ENCODE data around the gene ATAT1. TPM values are rescaled to one million over a fixed set of nuclear protein-coding genes. Genes with fewer than 3 reads are reported as not detected.

ATAT1 gene
- total and polyA plus RNA-seq, 2 experiments from 2014 or later: 12.8 to 23.0 TPM

- ATAC-seq (peak; percentile 46), DNase-seq (ENCODE audit: low spot score) (peak; percentile 89)
- Histone ChIP-seq H4K20me1 (replicated peaks; ENCODE audit: insufficient read depth) (peaks cover 5% of the 10 kb centered on the region; the same call in 1 of the 2 replicates), H3K4me2 (peak overlapping the region; percentile 74), H3K36me3 (ENCODE audit: insufficient read depth) (peaks cover 13% of the 10 kb centered on the region; the same call in 1 of the 2 replicates), H3F3A (replicated peaks; ENCODE audit: low read depth) (peaks cover 7% of the 10 kb centered on the region; the same call in 1 of the 2 replicates), H3K79me2 (replicated peaks; ENCODE audit: insufficient read depth) (peaks cover 54% of the 10 kb centered on the region), H3K4me3 (peak overlapping the region; percentile 56), H3K4me1 (ENCODE audit: insufficient read depth) (peaks cover 19% of the 10 kb centered on the region), H3K27me3 (ENCODE audit: insufficient read depth) (no peaks in the 10 kb centered on the region), H2AFZ (no peak overlapping the region), H3K27ac (ENCODE audit: low read depth) (peak overlapping the region; percentile 98), H3K9me2 (ENCODE audit: insufficient read depth) (no peaks in the 10 kb centered on the region)
- Mint-ChIP-seq H3K27ac (peak overlapping the region; percentile 100), H3K36me3 (ENCODE audit: low read depth) (peaks cover 77% of the 10 kb centered on the region), H3K4me3 (peak overlapping the region; percentile 96), H3K27me3 (ENCODE audit: insufficient read depth, low read depth, poor library complexity) (peaks cover 40% of the 10 kb centered on the region), H3K4me1 (peaks cover 36% of the 10 kb centered on the region), H3K9me3 (peaks cover 18% of the 10 kb centered on the region; the same call in 2 of the 3 replicates)
- TF ChIP-seq POLR2AphosphoS5 (IDR thresholded peaks at IDR 0.05; ENCODE audit: low read depth) (peak; percentile 12; the same call in 1 of the 2 replicates), JUNB (IDR thresholded peaks at IDR 0.05; ENCODE audit: unreplicated experiment) (no peak), CREB1 (CRISPR knock-in tag; IDR thresholded peaks at IDR 0.05; ENCODE audit: low read depth) (0 out of 2 replicates have a peak, but pooled peaks have one; percentile 12)
Measured at GRCh38 chr6:30615219-30615957, 11.3 kb upstream of the ATAT1 start.

DNA sequence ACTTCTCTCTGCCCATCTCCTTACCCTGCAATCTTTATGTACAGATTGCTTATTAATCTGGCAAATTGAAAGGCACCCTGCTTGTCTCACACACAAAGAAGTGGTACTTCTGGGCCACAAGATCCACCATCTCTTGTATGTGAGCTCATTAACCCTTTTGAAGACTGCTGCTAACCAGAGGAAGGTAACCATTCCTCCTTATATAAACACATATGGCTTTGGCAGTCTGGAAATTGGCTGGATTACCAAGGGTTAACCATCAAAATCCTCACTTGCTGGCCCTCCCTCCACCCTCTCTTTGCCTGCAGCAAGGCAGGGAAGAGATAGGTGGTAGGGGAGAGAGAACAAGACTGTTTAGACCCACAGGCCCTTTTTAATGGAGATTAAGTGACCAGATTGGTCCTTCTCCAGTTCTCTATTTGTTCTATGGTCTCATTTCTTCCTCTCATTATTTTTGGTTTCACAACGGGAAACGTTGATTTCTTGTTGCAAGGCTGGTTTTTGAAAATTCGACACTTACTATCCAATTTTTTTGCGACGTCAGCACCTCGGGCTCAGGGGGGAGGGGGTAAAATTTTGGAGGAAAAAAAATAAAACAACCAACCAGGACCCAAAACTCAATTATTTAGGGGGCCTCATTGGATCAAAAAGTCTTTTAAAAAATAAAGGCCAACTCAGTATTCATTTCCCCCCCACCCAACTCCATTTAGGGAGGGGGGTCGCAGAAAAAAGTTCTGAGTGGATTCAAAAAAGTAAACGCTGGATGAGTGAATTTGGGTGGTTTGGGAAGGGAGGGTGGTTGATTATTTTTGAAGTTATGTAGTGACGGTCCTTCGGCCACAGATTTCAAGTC lies 10.5 kb upstream of the ATAT1 start:
- Histone ChIP-seq H2AFZ (no peak overlapping the region), H3K4me2 (peak overlapping the region; percentile 74), H3K27ac (ENCODE audit: low read depth) (peak overlapping the region; percentile 98), H3K79me2 (replicated peaks; ENCODE audit: insufficient read depth) (peaks cover 54% of the 10 kb centered on the region), H3F3A (replicated peaks; ENCODE audit: low read depth) (peaks cover 7% of the 10 kb centered on the region; the same call in 1 of the 2 replicates), H3K4me3 (peak overlapping the region; percentile 56), H3K36me3 (ENCODE audit: insufficient read depth) (peaks cover 21% of the 10 kb centered on the region; the same call in 1 of the 2 replicates), H4K20me1 (replicated peaks; ENCODE audit: insufficient read depth) (peaks cover 5% of the 10 kb centered on the region; the same call in 1 of the 2 replicates), H3K4me1 (ENCODE audit: insufficient read depth) (peaks cover 19% of the 10 kb centered on the region), H3K9me2 (ENCODE audit: insufficient read depth) (no peaks in the 10 kb centered on the region), H3K27me3 (ENCODE audit: insufficient read depth) (no peaks in the 10 kb centered on the region)
- peak overlapping the region; percentile 96 for H3K4me3 Mint-ChIP-seq
- H3K36me3 Mint-ChIP-seq (ENCODE audit: low read depth): peaks cover 73% of the 10 kb centered on the region
- ATAC-seq (no peak), DNase-seq (ENCODE audit: low spot score) (peak; percentile 63)
- H3K27me3 Mint-ChIP-seq (ENCODE audit: insufficient read depth, low read depth, poor library complexity): peaks cover 40% of the 10 kb centered on the region
- peaks cover 33% of the 10 kb centered on the region for H3K4me1 Mint-ChIP-seq
- peaks cover 18% of the 10 kb centered on the region; the same call in 2 of the 3 replicates for H3K9me3 Mint-ChIP-seq
- H3K27ac Mint-ChIP-seq: peak overlapping the region; percentile 100
- TF ChIP-seq POLR2AphosphoS5 (IDR thresholded peaks at IDR 0.05; ENCODE audit: low read depth) (peak; percentile 74), STAT1 (IDR thresholded peaks at IDR 0.05; ENCODE audit: unreplicated experiment) (no peak), ZNF114 (CRISPR knock-in tag; IDR thresholded peaks at IDR 0.05) (no peak), JUNB (IDR thresholded peaks at IDR 0.05; ENCODE audit: unreplicated experiment) (no peak), ZNF331 (CRISPR knock-in tag; IDR thresholded peaks at IDR 0.05; ENCODE audit: low read depth) (no peak), EZH2 (IDR thresholded peaks at IDR 0.05; ENCODE audit: low read depth, unreplicated experiment) (no peak), EZH2phosphoT487 (IDR thresholded peaks at IDR 0.05; ENCODE audit: unreplicated experiment) (no peak), CREB1 (CRISPR knock-in tag; IDR thresholded peaks at IDR 0.05; ENCODE audit: low read depth) (peak; percentile 21; the same call in 1 of the 2 replicates), NANOG (IDR thresholded peaks at IDR 0.05; ENCODE audit: borderline replicate concordance) (no peak)
- TF ChIP-seq, protein P1, sequence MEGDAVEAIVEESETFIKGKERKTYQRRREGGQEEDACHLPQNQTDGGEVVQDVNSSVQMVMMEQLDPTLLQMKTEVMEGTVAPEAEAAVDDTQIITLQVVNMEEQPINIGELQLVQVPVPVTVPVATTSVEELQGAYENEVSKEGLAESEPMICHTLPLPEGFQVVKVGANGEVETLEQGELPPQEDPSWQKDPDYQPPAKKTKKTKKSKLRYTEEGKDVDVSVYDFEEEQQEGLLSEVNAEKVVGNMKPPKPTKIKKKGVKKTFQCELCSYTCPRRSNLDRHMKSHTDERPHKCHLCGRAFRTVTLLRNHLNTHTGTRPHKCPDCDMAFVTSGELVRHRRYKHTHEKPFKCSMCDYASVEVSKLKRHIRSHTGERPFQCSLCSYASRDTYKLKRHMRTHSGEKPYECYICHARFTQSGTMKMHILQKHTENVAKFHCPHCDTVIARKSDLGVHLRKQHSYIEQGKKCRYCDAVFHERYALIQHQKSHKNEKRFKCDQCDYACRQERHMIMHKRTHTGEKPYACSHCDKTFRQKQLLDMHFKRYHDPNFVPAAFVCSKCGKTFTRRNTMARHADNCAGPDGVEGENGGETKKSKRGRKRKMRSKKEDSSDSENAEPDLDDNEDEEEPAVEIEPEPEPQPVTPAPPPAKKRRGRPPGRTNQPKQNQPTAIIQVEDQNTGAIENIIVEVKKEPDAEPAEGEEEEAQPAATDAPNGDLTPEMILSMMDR (conservative IDR thresholded peaks at IDR 0.05; ENCODE audit: low read depth in 2 of 2): no peak
- TF ChIP-seq, protein P2, sequence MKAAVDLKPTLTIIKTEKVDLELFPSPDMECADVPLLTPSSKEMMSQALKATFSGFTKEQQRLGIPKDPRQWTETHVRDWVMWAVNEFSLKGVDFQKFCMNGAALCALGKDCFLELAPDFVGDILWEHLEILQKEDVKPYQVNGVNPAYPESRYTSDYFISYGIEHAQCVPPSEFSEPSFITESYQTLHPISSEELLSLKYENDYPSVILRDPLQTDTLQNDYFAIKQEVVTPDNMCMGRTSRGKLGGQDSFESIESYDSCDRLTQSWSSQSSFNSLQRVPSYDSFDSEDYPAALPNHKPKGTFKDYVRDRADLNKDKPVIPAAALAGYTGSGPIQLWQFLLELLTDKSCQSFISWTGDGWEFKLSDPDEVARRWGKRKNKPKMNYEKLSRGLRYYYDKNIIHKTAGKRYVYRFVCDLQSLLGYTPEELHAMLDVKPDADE (IDR thresholded peaks at IDR 0.05): no peak
